K562 (cell line): ENCODE measurements around the gene DRAXIN. TPM values are rescaled to one million over a fixed set of nuclear protein-coding genes. Genes with fewer than 3 reads are reported as not detected.

Source experiments
- CXXC5 ChIP-seq: fragments of 250-450 bp; sonication (Bioruptor Pico); IDR thresholded peaks from 2 replicates; pipeline ENCODE4 v1.8.0; 2022; ENCODE audit warnings: inconsistent platforms, mild to moderate bottlenecking, moderate library complexity
- DNMT1 ChIP-seq: fragments of 450-650 bp; IDR thresholded peaks from 2 replicates; pipeline ENCODE4 v1.6.1; 2016; ENCODE audit warnings: antibody characterized with exemption, mild to moderate bottlenecking
- ELF1 ChIP-seq: fragments of 200-800 bp; sonication (Bioruptor generic); IDR thresholded peaks from 2 replicates; pipeline ENCODE4 v1.6.1; 2016; ENCODE audit warnings: missing genetic modification characterization, missing compliant biosample characterization
- FOS ChIP-seq: IDR thresholded peaks from 3 replicates; pipeline ENCODE4 v1.6.1; 2011; ENCODE audit not compliant: insufficient read length; ENCODE audit errors: extremely low read depth
- HMG20B ChIP-seq: fragments of 250-450 bp; sonication (Bioruptor Pico); IDR thresholded peaks from 2 replicates; pipeline ENCODE4 v1.5.0; 2021; ENCODE audit warnings: mild to moderate bottlenecking
- KLF1 ChIP-seq: fragments of 450-650 bp; IDR thresholded peaks from 2 replicates; pipeline ENCODE4 v1.6.1; 2016; ENCODE audit warnings: missing genetic modification characterization, missing compliant biosample characterization
- L3MBTL2 ChIP-seq: fragments of 450-650 bp; IDR thresholded peaks from 2 replicates; pipeline ENCODE4 v1.6.1; 2016; ENCODE audit warnings: mild to moderate bottlenecking, moderate library complexity
- MXI1 ChIP-seq: IDR thresholded peaks from 2 replicates; pipeline ENCODE4 v1.6.1; 2011; ENCODE audit warnings: low read depth, mild to moderate bottlenecking, improper control_type of control experiment, low read length
- NR1H2 ChIP-seq: sonication (generic); formaldehyde crosslinking; IDR thresholded peaks from 2 replicates; pipeline ENCODE4 v1.4.0; 2020; ENCODE audit warnings: mild to moderate bottlenecking, missing genetic modification reagents
- RBM25 ChIP-seq: fragments of 200-400 bp; formaldehyde crosslinking; IDR thresholded peaks from 2 replicates; pipeline ENCODE4 v1.6.1; 2018; ENCODE audit warnings: low read length, low read depth, moderate library complexity; ENCODE audit not compliant: severe bottlenecking
- RFX5 ChIP-seq: IDR thresholded peaks from 2 replicates; pipeline ENCODE4 v1.6.1; 2011; ENCODE audit warnings: low read depth, mild to moderate bottlenecking, improper control_type of control experiment, low read length
- RUNX1 ChIP-seq: sonication (generic); IDR thresholded peaks from 2 replicates; pipeline ENCODE4 v1.6.1; 2016; ENCODE audit warnings: antibody characterized with exemption, low read depth
- SREBF1 ChIP-seq: fragments of 150-350 bp; IDR thresholded peaks from 2 replicates; pipeline ENCODE4 v1.6.1; 2014; ENCODE audit warnings: antibody characterized with exemption, low read depth, low read length, borderline replicate concordance
- TAF15 ChIP-seq: fragments of 200-400 bp; formaldehyde crosslinking; IDR thresholded peaks from 2 replicates; pipeline ENCODE4 v1.6.1; 2017; ENCODE audit warnings: mild to moderate bottlenecking, low read depth, low read length, moderate library complexity
- TOE1 ChIP-seq, 2 experiments: fragments of 450-650 bp in 1 of 2; sonication (generic) in 1 of 2; formaldehyde crosslinking in 1 of 2; IDR thresholded peaks; 2 replicates each; pipeline versions ENCODE4 v1.7.1 to v1.8.0; 2016 to 2022; ENCODE audit warnings: borderline replicate concordance in 2 of 2, mild to moderate bottlenecking in 2 of 2, antibody characterized with exemption in 1 of 2, inconsistent platforms in 1 of 2, low read depth in 1 of 2, missing genetic modification reagents in 1 of 2, moderate library complexity in 1 of 2
- ZNF134 ChIP-seq: fragments of 250-450 bp; sonication (Bioruptor Pico); conservative IDR thresholded peaks from 2 replicates; pipeline ENCODE4 v1.4.0; 2020
- ZNF324 ChIP-seq: fragments of 250-450 bp; sonication (Bioruptor Pico); IDR thresholded peaks from 2 replicates; pipeline ENCODE4 v1.4.0; 2020; ENCODE audit warnings: mild to moderate bottlenecking
- ZNF354B ChIP-seq: fragments of 250-450 bp; sonication (Bioruptor Pico); IDR thresholded peaks from 2 replicates; pipeline ENCODE4 v1.4.0; 2020
- ZNF57 ChIP-seq: fragments of 450-650 bp; formaldehyde crosslinking; IDR thresholded peaks from 2 replicates; pipeline ENCODE4 v1.4.0; 2020; ENCODE audit warnings: mild to moderate bottlenecking, moderate library complexity
- ZNF764 ChIP-seq: fragments of 250-450 bp; sonication (Bioruptor Pico); IDR thresholded peaks from 2 replicates; pipeline ENCODE4 v1.4.0; 2020; ENCODE audit warnings: low read depth, mild to moderate bottlenecking, moderate library complexity
- polyA plus RNA-seq, 8 experiments: library from polyadenylated mRNA; depleted of rRNA in 4 of 8; stranded (reverse) in 5 of 8; unstranded in 3 of 8; fragments of >200 nt; fragmentation: Nextera tagmentation in 2 of 8; fragmentation: Illumina TruSeq in 1 of 8; extraction: Ambion mirVana in 2 of 8; extraction: Trizol in 1 of 8; gene quantifications; 2 replicates each; pipeline versions ENCODE4 v1.2.1 to v1.2.3, GENCODE V29; 2011 to 2014; ENCODE audit warnings: inconsistent platforms in 1 of 8, missing spikeins in 1 of 8
- total RNA-seq, 7 experiments: library from RNA; depleted of rRNA in 6 of 7; stranded (reverse); fragments of >200 nt in 6 of 7; fragmentation: Illumina TruSeq in 2 of 7; extraction: Trizol in 2 of 7; gene quantifications; 2 replicates each; pipeline versions ENCODE4 v1.2.1 to v1.2.3, GENCODE V29; 2011 to 2021; ENCODE audit warnings: low replicate concordance in 1 of 7
- TF ChIP-seq, protein P1 (sequence below): fragments of 450-650 bp; formaldehyde crosslinking; IDR thresholded peaks from 2 replicates; pipeline ENCODE4 v1.4.0; 2020; ENCODE audit warnings: mild to moderate bottlenecking, moderate library complexity
- TF ChIP-seq, protein P2 (sequence below), 2 experiments: IDR thresholded peaks; 2 replicates each; pipeline ENCODE4 v1.6.1; 2011; ENCODE audit warnings: borderline replicate concordance in 1 of 2, control low read depth in 1 of 2, low read depth in 1 of 2, low read length in 1 of 2, mild to moderate bottlenecking in 1 of 2, mixed read lengths in 1 of 2, moderate library complexity in 1 of 2; ENCODE audit not compliant: insufficient read depth in 1 of 2, insufficient read length in 1 of 2, poor library complexity in 1 of 2, severe bottlenecking in 1 of 2; ENCODE audit errors: extremely low read depth in 1 of 2
- TF ChIP-seq, protein P3 (sequence below), 2 experiments: fragments of 450-650 bp in 1 of 2; sonication (generic) in 1 of 2; formaldehyde crosslinking; conservative IDR thresholded peaks; 2 replicates each; pipeline versions ENCODE4 v1.4.0 to v1.8.1; 2020 to 2022; ENCODE audit warnings: mild to moderate bottlenecking in 1 of 2, missing genetic modification reagents in 1 of 2
- TF ChIP-seq, protein P4 (sequence below): fragments of 450-650 bp; formaldehyde crosslinking; IDR thresholded peaks from 2 replicates; pipeline ENCODE4 v1.4.0; 2020; ENCODE audit warnings: mild to moderate bottlenecking, moderate library complexity

DRAXIN gene
- total and polyA plus RNA-seq, 9 of the 15 experiments (the other 6 are each of a cell fraction or from before 2014, with no cell fraction given): 0.01 to 0.04 (median 0.01) TPM; not detected in 6

DNA sequence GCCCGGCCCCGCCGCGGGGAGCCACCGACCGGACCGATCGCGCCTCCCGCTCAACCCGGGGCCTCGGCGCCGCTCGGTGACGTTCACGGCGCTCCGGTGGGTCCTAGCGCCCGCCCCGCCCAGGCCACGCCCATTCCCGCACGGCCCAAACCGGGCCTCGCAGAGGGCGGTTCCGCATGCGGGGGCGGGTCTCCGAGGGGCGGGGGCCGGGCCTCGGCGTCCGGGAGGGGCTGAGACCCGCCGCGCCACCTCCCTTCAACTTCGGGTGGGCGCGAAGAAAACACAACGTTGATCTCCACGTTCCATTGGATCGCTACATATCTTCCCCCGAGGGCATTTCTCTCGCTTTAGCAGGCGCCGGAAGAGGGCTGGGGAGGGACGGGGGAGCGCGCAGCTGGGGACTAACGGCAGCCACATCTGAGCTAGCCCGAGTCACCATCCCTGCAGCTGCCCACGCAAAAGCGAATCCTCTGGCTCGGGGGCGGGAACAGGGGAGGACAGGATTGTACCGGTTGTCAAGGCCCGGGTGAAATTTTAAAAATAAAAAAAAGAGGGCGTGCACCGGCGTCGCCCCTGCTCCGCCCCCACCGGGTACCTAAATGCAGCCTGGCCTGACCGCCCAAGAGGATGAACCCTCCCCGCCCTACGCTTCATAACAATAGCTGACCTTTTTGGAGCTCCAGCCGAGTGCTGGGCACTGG, 10.3 kb upstream of the DRAXIN start, which contains the start of gene MAD2L2 (continued):
- TF ChIP-seq ZNF134 (CRISPR knock-in tag): 0 out of 2 replicates have a peak, but pooled peaks have one; percentile 39
- no peak for TF ChIP-seq NR1H2
- TF ChIP-seq, protein P1, sequence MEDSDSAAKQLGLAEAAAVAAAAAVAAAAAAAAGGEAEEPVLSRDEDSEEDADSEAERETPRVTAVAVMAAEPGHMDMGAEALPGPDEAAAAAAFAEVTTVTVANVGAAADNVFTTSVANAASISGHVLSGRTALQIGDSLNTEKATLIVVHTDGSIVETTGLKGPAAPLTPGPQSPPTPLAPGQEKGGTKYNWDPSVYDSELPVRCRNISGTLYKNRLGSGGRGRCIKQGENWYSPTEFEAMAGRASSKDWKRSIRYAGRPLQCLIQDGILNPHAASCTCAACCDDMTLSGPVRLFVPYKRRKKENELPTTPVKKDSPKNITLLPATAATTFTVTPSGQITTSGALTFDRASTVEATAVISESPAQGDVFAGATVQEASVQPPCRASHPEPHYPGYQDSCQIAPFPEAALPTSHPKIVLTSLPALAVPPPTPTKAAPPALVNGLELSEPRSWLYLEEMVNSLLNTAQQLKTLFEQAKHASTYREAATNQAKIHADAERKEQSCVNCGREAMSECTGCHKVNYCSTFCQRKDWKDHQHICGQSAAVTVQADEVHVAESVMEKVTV (CRISPR knock-in tag): peak; percentile 40; the same call in 1 of the 2 replicates
- TF ChIP-seq DNMT1: no peak
- TF ChIP-seq FOS: no peak
- TF ChIP-seq, protein P2, sequence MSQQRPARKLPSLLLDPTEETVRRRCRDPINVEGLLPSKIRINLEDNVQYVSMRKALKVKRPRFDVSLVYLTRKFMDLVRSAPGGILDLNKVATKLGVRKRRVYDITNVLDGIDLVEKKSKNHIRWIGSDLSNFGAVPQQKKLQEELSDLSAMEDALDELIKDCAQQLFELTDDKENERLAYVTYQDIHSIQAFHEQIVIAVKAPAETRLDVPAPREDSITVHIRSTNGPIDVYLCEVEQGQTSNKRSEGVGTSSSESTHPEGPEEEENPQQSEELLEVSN (IDR thresholded peaks at IDR 0.05; ENCODE audit: borderline replicate concordance in 1 of 2, extremely low read depth in 1 of 2, insufficient read depth in 1 of 2, insufficient read length in 1 of 2, low read depth in 1 of 2, low read length in 1 of 2, poor library complexity in 1 of 2, severe bottlenecking in 1 of 2): peak; percentile 46 to 77
- no peak for TF ChIP-seq ZNF324 (CRISPR knock-in tag)
- TF ChIP-seq RBM25: peak; percentile 73
- no peak for TF ChIP-seq MXI1
- TF ChIP-seq, protein P3, sequence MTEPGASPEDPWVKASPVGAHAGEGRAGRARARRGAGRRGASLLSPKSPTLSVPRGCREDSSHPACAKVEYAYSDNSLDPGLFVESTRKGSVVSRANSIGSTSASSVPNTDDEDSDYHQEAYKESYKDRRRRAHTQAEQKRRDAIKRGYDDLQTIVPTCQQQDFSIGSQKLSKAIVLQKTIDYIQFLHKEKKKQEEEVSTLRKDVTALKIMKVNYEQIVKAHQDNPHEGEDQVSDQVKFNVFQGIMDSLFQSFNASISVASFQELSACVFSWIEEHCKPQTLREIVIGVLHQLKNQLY (CRISPR knock-in tag; conservative IDR thresholded peaks at IDR 0.05): no peak
- TF ChIP-seq ZNF764 (CRISPR knock-in tag): no peak
- peak; percentile 91; the same call in 1 of the 2 replicates for TF ChIP-seq TOE1 (IDR thresholded peaks at IDR 0.05; ENCODE audit: borderline replicate concordance)
- no peak for TF ChIP-seq TOE1 (CRISPR knock-in tag; IDR thresholded peaks at IDR 0.05; ENCODE audit: borderline replicate concordance, low read depth)
- TF ChIP-seq ZNF354B (CRISPR knock-in tag): no peak
- no peak for TF ChIP-seq SREBF1
- no peak for TF ChIP-seq HMG20B (CRISPR knock-in tag)
- TF ChIP-seq, protein P4, sequence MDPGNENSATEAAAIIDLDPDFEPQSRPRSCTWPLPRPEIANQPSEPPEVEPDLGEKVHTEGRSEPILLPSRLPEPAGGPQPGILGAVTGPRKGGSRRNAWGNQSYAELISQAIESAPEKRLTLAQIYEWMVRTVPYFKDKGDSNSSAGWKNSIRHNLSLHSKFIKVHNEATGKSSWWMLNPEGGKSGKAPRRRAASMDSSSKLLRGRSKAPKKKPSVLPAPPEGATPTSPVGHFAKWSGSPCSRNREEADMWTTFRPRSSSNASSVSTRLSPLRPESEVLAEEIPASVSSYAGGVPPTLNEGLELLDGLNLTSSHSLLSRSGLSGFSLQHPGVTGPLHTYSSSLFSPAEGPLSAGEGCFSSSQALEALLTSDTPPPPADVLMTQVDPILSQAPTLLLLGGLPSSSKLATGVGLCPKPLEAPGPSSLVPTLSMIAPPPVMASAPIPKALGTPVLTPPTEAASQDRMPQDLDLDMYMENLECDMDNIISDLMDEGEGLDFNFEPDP (CRISPR knock-in tag): no peak
- no peak for TF ChIP-seq RUNX1
- peak; percentile 75; the same call in 1 of the 2 replicates for TF ChIP-seq ELF1 (tag)
- TF ChIP-seq KLF1 (tag): peak; percentile 69; the same call in 1 of the 2 replicates
- no peak for TF ChIP-seq RFX5
- TF ChIP-seq L3MBTL2: peak; percentile 62
- TF ChIP-seq CXXC5 (CRISPR knock-in tag): peak; percentile 93
- no peak for TF ChIP-seq ZNF57
- no peak for TF ChIP-seq TAF15
